GM12874 (cell line): ENCODE results near the gene IP6K3.

ENCODE experiments used
- CTCF ChIP-seq: IDR thresholded peaks from 2 replicates; pipeline ENCODE4 v1.5.1; 2011; ENCODE audit warnings: low read depth, mild to moderate bottlenecking, control low read depth, low read length, moderate library complexity; ENCODE audit not compliant: insufficient read depth

IP6K3 gene

GRCh38 chr6:33755070-33755869, 8.6 kb upstream of the IP6K3 start:
- TF ChIP-seq CTCF, result no peak

- no peak for TF ChIP-seq CTCF
Measured at GRCh38 chr6:33754222-33754621, 7.5 kb upstream of the IP6K3 start.

GRCh38 chr6:33752646-33753015, 5.9 kb upstream of the IP6K3 start:
- no peak for TF ChIP-seq CTCF

- no peak for TF ChIP-seq CTCF
Measured at GRCh38 chr6:33751771-33752645, 5.3 kb upstream of the IP6K3 start.

GRCh38 chr6:33750244-33750991, 3.7 kb upstream of the IP6K3 start:
- no peak for TF ChIP-seq CTCF

- TF ChIP-seq CTCF, result no peak
Measured at GRCh38 chr6:33749401-33749800, 2.7 kb upstream of the IP6K3 start.

- no peak for TF ChIP-seq CTCF
Measured at GRCh38 chr6:33748841-33749240, 2.1 kb upstream of the IP6K3 start.
